Embryonic facial prominence (tissue), 1 donor: Measurements from ENCODE around the gene USE1.

Experiments used
- DNase-seq: peaks from one replicate; pipeline ENCODE4 v3.0.0-alpha.2; 2016; ENCODE audit errors: extremely low spot score

The USE1 gene

DNA sequence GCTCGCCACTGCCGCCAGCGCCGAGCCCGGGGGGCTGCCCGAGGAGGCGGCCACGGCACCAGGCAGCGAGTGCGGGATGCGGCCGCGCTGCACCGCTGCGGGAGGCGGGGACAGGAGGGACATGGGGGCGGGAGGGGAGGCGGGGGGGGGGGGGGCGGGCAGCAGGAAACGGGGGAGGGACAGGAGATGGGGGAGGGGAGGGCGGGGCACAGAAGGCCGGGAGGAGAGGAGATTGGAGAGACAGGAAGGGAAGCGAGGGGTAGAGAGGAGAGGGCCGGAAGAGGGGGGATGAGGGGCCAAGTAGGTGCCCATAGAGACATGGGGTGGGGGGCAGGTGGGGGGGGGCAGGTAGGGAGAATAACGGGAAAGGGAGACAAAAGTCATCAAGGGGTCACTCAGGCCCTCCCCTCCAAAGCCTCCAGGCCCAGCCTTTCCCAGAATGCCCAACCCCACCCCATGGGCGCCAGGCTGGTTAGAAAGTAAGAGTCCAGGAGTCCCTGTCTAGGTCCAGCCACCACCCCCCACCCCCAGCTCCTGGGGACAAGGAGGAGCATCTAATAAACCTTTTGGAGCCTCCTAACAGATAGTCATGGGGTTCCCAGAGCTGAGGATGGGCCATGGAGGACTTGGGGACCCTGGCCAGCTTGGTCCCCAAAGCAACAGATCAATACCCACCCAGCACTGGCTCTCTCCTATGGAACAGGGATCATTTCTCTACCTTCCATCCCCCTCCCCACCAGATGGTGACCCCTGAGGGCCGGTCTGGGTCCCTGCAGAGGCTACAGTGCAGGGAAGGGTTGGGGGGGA lies 21.0 kb downstream of the USE1 start:
- DNase-seq, result no peak

DNA sequence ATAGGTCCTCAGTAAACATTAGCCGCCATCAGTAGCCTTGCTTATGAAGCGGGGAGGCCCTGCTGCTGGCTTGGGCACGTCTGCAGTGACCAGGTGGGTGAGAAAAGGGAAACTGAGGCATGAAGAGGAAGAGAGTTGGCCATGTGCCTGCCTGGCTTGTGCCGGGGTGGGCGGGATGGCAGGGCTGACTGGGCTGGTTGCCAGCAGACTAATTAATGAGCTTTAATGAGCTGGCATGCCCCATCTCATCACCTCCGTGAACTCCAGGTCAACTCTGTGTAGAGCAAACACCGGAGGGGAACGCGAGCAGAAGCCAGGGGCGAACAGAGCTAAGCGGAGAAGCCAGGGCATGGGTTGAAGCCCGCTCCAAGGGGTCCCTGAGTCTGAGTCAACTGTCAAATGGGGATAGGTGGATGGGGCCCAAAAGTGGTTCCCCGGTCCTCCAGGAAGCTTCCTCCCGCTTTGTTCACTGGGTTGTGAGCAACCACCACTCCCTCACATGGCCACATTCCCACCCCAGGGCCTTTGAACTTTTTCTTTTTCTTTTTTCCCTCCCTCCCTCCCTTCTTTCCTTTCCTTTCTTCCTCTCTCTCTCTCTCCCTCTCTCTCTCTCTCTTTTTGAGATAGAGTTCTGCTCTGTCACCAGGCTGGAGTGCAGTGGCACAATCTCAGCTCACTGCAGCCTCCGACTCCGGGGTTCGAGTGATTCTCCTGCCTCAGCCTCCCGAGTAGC lies 21.8 kb downstream of the USE1 start:
- no peak for DNase-seq

DNA sequence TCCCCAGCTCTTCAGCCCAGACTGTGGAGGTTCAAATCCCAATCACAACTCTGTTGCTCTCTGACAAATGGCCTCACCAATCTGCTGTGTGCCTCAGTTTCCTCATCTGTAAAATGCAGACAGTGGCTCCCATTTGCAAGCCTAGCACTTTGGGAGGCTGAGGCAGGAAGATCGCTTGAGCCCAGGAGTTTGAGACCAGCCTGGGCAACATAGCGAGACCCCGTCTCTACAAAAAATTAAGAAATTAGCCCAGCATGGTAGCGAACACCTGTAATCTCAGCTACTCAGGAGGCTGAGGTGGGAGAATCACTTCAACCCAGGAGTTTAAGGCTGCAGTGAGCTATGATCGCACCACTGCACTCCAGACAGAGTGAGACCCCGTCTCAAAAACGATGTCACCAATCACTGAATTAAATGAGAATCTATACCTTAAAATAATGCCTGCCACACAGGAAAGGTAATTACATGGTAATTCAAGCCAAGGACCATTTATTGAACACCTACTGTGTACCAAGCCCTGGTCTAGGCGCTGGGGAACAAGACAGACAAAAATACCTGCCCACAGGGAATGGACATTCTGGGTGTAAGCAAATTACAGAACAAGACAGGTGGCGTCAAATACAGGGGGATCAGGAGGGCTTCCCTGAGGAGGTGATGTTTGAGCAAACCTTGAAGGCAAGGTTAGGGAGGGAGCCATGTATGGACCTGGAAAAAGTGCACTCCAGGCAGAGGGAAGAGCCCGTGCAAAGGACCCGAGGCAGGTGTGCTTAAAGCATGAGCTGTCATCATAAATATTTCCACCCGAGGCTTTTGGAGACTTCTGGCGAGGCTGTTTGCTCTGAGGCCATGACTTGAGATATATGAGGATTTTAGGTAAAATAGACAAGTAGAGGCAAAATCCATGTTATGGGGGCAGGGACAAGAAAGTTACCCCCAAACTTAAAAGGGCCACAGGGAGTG lies 22.9 kb downstream of the USE1 start:
- no peak for DNase-seq

DNA sequence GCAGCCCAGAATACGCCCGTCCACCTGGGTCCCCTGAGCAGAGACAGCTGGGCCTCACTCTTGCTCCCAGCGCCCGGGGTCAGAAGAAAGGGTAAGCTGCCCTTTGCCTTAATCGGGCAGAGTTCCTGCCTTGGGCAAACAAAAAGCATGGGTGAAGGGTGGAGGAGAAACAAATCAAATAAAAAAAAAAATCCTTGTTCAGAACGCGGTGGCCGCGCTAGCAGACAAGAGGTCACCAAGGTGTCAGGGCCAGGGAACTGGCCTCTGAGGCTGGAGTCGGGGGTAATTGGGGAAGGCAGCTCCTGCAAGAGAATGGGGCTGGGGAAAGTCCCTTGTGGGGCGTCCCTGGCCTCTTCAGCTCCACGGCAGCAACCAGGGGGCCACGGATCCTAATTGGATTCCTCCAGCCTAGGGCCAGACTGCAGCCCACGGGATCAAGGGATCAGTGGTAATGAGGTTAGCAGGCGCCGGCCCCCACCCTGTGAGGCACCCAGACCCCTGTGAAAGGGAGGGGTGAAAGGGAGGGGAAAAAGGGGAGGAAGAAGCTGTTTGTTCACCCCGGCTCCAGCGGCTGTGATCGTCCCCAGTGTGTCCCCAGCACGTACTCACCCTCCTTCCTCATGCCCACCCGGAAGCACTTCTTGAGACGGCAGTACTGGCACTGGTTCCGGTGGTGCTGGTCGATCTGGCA lies 25.1 kb downstream of the USE1 start:
- DNase-seq, result no peak

DNA sequence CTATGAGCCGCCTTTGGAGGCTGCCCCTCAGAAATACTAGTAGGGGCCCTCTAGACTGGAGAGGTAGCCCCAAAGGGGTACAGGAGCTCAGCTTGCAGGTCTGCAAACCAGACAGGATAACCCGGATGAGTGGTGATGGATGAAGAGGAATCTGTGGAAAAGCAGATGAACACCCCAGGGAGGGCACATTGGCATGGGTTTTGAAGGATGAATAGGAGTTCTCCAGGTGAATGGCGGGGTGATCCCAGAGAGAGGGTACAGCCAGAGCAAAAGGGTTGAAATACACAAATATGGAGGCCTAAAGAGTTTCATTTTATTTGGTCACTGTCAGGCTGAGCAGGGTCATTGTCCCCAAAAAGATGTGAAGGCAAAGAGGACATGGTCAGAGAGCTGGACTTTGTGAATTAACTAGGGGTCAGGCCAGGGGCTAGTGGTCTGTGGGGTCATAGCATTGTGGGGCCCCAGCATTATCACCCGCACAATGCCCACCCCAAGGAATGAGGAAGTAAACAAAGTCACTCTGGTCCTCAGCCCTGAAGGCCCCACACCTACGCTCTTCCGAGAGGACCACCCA lies 25.8 kb downstream of the USE1 start:
- DNase-seq, result no peak

DNA sequence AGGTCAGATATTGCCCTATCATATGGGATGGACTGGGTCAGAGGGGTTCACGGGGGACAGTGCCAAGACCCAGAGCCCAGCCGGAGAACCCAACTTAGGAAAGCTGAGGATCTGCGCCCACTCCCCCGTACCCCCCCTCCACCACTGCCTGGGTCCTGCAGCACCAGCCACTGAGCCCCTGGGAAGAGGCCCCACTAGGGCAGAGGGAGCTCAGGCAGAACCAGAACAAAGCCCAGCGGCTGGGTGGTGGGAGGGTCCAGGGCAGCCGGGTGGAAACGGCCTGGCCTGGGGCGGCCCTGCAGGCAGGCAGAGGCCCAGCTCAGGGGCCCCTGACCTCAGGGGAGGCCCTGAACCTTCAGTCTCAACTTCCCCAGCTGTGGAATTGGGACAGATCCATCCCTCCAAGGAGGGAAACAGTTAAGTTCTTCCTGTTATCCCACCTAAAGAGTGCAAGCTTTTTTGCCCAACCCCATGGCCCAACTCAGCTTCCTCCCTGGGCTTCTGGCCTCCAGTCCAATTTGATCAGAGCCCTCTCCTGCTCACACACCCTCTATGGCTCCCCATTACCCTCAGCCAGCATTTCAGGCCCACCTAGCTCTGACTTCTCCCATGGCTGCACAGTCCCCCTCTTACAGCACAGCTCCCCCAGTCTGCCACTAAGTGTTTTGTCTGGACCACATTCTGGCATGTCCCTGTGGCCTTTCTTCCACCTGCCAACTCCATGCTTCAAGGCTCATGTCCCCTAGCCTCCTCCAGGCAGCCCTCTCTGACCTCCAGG lies 27.5 kb downstream of the USE1 start:
- DNase-seq, result no peak

DNA sequence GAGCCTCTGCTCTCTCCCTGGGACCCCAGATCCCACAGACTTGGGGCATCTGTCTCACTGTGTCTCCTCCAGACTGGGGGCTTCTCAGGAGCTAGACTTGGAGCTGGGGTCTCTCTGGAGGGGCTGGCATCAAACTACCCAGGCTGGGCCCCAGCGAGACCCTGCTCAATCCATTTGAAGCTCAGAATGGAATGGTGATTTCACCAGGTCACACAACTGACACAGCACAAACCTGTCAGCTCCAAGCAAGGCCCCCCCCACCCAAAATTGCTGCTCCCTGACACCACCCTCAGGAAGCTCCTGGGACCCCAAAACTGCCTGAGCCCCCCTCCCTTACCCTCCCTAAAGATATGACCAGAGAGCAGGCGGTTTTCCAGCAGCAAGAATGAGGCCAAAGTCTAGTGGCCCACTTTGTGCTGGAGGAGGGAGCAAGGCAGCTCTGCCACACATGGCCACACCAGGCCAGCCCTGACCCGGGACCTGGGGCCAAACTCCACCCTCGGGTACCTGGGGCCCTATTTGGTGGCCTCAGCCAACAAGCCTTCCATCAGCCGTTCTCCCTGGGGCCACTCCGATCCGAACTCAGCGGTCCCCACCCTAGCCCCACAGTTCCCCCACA lies 28.2 kb downstream of the USE1 start:
- DNase-seq, result no peak

DNA sequence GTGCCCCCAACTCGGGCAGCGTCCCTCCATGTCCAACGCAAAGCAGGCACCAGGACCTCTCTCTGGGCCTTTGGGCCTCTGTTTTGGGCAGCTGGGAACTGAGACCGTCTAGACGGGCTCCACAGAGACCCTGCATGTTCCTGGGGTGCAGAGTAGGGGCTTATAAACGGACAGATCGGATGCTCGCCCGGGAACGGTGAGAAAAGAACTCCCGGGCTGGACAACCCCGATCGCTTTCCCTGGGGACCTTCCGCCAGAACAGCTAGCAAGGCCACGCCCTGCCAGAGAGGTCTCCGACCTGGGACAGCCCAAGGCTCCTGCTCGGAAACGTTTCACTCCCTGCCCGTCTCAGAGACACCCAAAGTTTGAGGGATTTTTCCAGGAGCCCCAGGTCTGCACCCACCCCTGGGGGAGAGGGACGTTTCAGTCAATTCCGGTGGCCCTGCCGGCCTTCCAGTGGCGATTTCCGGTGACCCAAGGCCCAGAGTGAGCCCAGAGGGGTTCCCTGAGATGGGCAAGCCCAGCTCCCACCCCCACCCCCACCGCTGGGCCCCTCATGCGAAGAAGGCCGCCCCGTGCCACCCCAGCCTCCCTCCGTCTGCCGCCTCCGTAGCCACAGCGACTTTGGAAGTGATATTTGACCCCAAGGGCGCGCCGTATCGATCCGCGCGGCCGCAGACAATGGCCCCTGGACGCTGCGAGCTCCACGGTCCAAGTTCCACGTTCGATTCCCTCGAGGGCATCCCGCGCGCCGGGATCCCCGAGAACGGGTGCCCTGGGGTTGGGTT lies 28.9 kb downstream of the USE1 start:
- no peak for DNase-seq

DNA sequence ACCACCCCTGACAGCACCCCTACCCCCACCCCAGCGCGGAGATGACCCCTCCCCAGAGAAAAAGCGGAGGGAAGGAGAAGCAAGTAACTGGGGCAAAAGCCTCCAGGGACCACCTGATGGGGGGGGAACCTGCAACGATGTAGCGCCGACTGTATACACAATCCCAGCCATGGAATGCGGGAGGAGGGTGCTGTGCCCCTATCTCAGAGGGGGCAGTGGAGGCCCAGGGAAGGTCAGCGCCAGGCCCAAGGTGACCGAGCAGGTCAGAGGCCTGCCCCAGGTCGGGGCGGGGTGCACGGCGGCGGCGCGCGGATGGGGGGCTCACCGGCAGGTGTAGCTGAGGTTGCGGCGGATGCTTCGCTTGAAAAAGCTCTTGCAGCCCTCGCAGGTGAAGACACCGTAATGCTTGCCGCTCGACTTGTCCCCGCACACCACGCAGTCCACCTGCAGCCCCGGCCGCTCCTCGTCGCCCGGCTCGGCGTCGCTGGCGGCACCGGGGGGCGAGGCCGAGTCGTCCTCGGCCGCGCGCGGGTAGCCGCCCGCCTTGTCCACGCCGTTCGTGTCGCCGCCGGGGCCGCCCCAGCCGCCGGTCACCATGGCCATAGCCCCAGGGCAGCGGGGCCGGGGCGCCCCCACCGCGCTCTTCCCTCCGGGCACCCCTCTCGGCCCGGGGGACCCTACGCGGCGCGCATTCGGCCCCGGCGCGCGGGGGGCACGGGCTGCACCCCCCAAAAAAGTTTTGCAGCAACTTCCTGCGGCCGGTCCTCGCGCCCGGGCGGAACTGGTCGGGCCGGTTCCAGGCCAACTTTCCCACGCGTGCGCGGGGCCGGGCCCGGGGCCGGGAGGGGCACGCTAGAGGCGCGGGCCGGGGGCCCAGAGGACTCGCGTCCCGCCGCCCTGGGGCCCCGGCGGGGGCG lies 29.7 kb downstream of the USE1 start:
- DNase-seq, result no peak

DNA sequence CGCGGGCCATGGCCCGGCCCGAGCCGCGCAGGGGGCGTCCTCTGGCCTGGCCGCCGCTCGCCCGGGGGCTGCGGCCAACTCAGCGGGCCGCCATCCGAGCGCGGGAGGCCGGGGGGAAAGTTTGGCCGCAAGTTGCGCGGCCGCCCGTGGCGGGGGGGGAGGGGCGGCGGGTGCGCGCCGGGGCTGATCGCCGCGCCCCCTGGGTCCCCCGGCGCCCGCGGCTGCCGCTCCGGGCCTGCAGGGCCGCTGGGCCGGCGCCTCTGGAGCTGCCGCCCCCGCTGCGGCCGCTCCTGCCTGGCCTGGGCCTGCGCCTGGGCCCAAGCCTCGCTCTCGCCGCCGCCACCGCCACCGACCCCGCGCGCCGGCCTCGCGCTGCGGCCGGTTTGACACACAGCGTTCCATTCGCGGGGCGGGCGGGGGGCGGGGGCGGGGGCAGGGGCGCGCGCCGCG lies 30.4 kb downstream of the USE1 start, which contains the start of gene NR2F6:
Gene NR2F6 (minus strand): TSS at position 385 of the 450 bp plus-strand sequence. CDS start 699 bp downstream, outside the sequence.
- no peak for DNase-seq

DNA sequence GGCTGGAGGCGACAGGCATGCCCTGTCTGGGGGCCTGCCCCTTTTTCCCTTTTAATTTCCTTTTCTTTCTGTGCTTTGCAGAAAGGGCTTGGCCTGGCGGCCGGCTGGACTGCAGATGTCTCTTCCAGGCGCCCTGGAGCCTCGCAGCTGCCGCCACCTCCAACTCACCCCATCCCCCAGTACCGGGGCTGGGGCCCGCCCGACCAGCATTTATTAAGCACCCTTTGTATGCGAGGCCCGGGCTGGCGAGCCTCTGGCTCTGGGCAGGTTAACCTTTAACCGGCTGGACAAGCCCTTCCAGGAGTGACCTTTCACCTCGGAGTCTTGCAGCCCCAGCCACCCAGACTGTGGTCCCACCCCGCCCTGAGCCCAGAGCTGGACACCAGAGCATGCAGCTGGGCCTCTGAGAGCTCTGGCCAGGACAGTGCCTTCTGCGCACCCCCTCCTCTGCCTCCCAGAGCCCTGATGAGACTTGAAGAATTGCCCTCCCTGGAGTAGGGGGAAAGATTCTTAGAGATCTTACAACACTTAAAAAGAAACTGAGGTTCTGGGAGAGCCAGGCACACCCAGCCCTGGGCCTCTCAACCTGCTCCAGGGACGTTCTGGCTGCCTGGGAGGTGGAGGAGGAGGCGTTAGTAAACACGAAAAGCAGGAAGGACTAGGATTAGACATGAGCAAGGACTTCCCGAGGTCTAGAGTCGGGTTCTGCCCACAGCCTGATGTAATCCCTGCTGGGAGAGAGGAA lies 31.7 kb downstream of the USE1 start:
- DNase-seq, result no peak

DNA sequence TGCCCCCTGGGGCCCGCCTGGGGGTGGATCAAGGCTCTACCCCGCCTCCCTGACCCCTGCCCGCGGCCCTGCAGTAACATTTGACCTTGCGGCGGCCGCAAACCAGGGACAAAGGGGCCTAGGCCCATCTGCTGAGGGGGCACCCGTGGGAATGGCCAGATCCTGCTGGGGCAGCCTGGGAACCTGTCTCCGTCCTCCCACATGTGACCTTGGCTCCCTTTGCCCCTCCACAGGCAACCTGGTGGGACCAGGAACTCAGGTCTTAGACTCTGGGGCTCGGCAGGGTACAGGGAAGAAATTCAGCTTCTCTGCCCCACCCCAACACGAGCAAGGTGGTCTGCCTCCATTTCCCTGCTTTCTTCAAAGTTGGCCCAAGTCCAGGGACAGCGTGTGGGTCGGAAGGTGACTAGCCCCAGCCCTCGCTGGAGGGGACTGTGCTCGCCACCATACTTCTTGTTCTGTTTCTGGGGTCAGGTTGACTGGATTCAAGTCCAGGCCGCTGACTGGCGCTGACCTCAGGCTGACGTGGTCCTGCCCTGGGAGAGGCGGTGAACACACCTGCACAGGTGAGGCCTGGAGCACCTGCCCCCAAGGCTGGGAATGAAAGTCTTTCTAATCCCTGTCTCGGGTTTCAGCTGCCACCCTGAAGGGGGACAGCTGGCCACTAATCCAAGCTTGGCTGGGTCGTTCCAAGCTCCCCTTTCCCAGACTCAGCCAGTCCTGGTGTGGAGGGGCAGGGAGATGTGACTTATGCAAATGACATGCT lies 33.0 kb downstream of the USE1 start:
- no peak for DNase-seq

DNA sequence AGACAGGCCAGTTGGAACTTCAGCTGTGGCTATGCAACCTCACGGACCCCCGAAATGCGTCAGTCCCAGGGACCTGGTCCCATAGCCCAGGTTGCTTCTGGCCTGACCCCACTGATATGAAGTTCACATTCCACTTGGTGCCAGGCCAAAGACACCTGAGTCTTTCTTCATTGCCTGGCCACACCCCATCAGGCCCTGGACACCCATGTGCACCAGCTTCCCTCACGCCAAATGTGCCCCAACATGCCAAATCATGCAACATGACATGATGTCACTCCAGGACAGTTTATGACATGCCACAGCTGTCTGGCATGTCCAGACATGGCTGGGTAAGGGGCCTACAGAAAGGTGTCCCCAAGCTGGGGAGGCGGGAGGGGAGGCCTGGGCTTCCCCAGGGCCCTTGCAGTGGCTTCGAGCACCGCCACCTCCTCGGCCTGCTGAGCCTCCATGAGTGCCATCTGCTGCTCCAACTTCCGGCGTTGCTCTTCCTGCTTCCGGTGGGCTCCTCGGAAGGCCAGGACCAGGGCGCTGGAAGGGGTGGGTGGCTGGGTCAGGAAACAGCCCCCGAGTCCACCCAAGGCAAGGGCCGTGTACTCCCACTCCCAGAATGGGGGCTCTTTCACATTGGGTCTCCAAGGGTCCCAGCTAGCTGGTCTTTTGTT lies 34.9 kb downstream of the USE1 start:
- DNase-seq, result no peak

DNA sequence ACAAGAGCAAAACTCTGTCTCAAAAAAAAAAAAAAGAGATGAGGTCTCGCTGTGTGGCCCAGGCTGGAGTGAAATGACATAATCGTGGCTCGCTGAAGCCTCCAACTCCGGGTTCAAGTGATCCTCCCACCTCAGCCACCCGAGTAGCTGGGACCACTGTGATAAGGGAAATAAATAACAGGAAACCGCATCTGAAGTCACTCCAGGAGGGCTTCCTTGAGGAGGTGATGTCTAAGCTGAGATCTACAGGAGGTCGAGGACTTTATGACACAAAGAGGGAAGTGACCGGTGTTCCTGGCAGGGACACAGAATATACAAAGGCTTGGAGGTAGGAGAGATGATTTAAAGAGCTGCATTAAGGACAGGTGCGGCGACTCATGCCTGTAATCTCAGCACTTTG lies 39.5 kb downstream of the USE1 start:
- no peak for DNase-seq

DNA sequence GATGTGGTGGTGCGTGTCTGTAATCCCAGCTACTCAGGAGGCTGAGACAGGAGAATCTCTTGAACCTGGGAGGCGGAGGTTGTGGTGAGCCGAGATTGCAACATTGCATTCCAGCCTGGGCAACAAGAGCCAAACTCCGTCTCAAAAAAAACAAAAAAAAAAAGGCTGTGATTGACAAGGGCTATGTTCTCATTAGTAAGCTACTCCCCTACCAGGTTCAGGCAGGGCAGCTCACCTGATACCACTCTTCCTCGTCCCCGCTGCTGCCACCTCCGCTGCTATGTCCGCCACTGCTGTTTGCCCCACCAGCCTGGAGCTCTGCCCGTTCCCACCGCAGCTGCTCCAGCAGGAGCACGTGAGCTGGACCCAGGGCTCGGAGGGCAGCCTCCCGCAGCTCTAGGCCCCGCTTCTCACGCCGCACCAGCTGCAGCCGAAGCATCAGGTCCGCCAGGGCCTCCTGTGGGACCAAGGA lies 40.0 kb downstream of the USE1 start:
- DNase-seq, result no peak

DNA sequence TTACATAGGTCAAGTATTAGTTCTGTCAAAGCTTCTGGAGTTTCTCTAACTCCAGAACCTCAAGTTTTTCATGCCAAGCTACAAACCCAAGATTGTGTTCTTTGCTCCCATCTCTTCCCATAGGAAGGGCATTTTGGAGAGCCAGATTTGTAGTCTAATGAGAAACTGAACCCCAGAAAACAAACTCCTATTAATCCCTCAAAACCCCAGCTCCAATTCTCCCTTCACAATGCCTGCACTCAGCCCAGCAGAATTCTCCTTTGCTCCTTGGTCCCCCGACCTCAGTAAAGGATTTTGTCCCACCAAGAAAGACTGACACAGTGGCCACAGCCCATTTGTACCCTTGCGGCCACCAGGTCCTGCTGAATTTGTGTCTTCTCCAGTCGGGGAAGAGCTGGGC lies 41.0 kb downstream of the USE1 start:
- DNase-seq, result no peak
